Panc1 (cell line): Measurements from ENCODE around the gene DEAF1. TPM values are rescaled to one million over a fixed set of nuclear protein-coding genes. Genes with fewer than 3 reads are reported as not detected.

Source experiments
- ATAC-seq: fragments of 200-7000 bp; cut with Tn5 transposase; 2 replicates; pipeline ENCODE4 v1.9.1; 2020; ENCODE audit warnings: mild to moderate bottlenecking, moderate library complexity
- BruUV-seq: library from RNA; stranded (reverse); fragments of 400-500 nt; replicated peaks from 2 replicates; lab custom pipeline; 2021; lab: Mats Ljungman, UMichigan
- CTCF ChIA-PET: fragments of 300-600 bp; sonication (Branson Sonifier 250); formaldehyde crosslinking; loops from one replicate; lab custom pipeline; 2022; ENCODE audit warnings: antibody characterized with exemption; lab: Charles Lee
- POLR2A ChIA-PET: fragments of 300-600 bp; sonication (Branson Sonifier 250); formaldehyde crosslinking; loops from one replicate; lab custom pipeline; 2022; ENCODE audit warnings: antibody characterized with exemption; lab: Charles Lee
- DNase-seq: peaks from one replicate; pipeline ENCODE4 v3.0.0-alpha.2; 2010; ENCODE audit warnings: low read depth, low spot score
- H3K27ac ChIP-seq: 2 replicates; pipeline ENCODE4 v1.5.1; 2011; ENCODE audit warnings: mild to moderate bottlenecking, low read length, inconsistent platforms
- H3K27me3 ChIP-seq: fragments of 200-500 bp; sonication (Bioruptor generic); 2 replicates; pipeline ENCODE4 v1.6.0; 2014; ENCODE audit warnings: low read length, inconsistent platforms; ENCODE audit not compliant: control insufficient read depth, insufficient read depth
- H3K36me3 ChIP-seq: fragments of 200-500 bp; sonication (Bioruptor generic); 2 replicates; pipeline ENCODE4 v1.5.1; 2014; ENCODE audit warnings: inconsistent platforms, mild to moderate bottlenecking, low read length, moderate library complexity; ENCODE audit not compliant: control insufficient read depth, insufficient read depth
- H3K4me1 ChIP-seq: 2 replicates; pipeline ENCODE4 v1.5.1; 2011; ENCODE audit warnings: inconsistent platforms, mild to moderate bottlenecking, low read length, moderate library complexity; ENCODE audit not compliant: control insufficient read depth, insufficient read depth
- H3K4me3 ChIP-seq, 2 experiments: 2 replicates each; pipeline ENCODE4 v1.5.1; 2011 to 2012; ENCODE audit warnings: low read depth in 2 of 2, low read length in 2 of 2, mild to moderate bottlenecking in 2 of 2, inconsistent platforms in 1 of 2, moderate library complexity in 1 of 2
- H3K9me3 ChIP-seq: fragments of 200-500 bp; sonication (Bioruptor generic); 2 replicates; pipeline ENCODE4 v1.5.1; 2014; ENCODE audit warnings: low read depth, mild to moderate bottlenecking, inconsistent platforms, low read length, moderate library complexity; ENCODE audit not compliant: control insufficient read depth, insufficient read depth
- POLR2AphosphoS5 ChIP-seq: IDR thresholded peaks from 2 replicates; pipeline ENCODE4 v1.6.1; 2012; ENCODE audit warnings: mild to moderate bottlenecking, low read depth, low read length, moderate library complexity
- SIN3A ChIP-seq: IDR thresholded peaks from 2 replicates; pipeline ENCODE4 v1.6.1; 2012; ENCODE audit warnings: low read depth, mild to moderate bottlenecking, low read length, moderate library complexity, borderline replicate concordance; ENCODE audit not compliant: insufficient read depth
- TCF7L2 ChIP-seq: IDR thresholded peaks from 2 replicates; pipeline ENCODE4 v1.6.1; 2011; ENCODE audit warnings: mild to moderate bottlenecking, low read depth, low read length, inconsistent platforms
- in situ Hi-C: cut with HindIII; loops from 2 replicates; pipeline ENCODE4 v1.10.0; 2016; ENCODE audit warnings: low sequenced_read_pairs, low pct_unique_long_range_greater_than_20kb
- intact Hi-C: fragments of 100-400 bp; cut with micrococcal nuclease; formaldehyde crosslinking; loops from one replicate; pipeline ENCODE4 v1.10.0; 2022; ENCODE audit not compliant: unreplicated experiment
- total RNA-seq: library from RNA; stranded (reverse); gene quantifications from one replicate; pipeline ENCODE4 v1.2.1, GENCODE V29; 2021; ENCODE audit not compliant: unreplicated experiment
- TF ChIP-seq, protein P1 (sequence below): fragments of 450-650 bp; IDR thresholded peaks from 2 replicates; pipeline ENCODE4 v1.5.1; 2017; ENCODE audit warnings: mild to moderate bottlenecking
- TF ChIP-seq, protein P2 (sequence below), 2 experiments: IDR thresholded peaks; 2 replicates each; pipeline ENCODE4 v1.6.1; 2011 to 2012; ENCODE audit warnings: low read depth in 2 of 2, control low read depth in 1 of 2, low read length in 1 of 2, mild to moderate bottlenecking in 1 of 2, moderate library complexity in 1 of 2; ENCODE audit not compliant: insufficient read depth in 1 of 2

DEAF1 gene
- total RNA-seq, 1 experiment from 2014 or later = 105 TPM

DNA sequence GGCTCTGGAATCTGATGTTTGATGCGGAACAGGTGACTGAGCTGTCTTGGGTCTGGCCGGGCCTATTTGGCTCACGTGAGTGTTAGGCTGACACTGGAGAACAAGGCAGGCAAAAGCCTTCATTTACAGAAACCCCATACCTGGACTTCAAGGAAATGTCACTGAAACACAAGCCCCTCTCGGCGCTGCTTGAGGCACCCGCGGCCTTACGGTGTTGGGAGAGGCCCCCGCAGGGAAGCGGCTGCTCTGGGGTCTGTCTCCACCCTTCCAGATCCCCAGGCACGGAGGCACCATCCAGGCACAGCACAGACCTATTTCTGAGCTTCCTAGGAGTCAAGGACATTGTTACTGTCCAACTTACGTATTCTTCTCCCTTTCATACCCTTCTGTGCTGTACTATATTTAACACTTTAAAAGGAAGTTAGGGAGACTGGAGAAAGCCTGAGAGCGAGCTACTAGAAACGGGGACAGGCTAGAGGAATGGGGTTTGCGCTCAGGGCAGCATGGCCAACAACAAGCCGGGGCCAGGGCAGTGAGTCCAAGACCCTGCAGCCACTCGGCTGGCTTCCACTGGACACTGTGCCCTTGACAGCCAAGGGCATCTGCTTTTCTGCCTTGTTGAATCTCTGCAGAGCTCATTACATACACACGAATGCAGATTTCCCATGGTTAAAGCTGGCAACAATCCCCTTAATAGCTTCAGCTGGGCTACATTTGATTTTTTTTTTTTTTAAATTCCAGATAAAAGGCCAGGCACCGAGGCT is 34.2 kb downstream of the DEAF1 start:
- H3K27me3 ChIP-seq = no peaks in the 10 kb centered on the region
- intact Hi-C loops = loop anchor here (5.0 kb wide), 1 partner anchor 61 kb away; no protein-coding TSS in a partner anchor
- DNase-seq (no peak), ATAC-seq (no peak)
- H3K27ac ChIP-seq = no peak overlapping the region
- in situ Hi-C loops = no loop called here
- TF ChIP-seq, protein P1, sequence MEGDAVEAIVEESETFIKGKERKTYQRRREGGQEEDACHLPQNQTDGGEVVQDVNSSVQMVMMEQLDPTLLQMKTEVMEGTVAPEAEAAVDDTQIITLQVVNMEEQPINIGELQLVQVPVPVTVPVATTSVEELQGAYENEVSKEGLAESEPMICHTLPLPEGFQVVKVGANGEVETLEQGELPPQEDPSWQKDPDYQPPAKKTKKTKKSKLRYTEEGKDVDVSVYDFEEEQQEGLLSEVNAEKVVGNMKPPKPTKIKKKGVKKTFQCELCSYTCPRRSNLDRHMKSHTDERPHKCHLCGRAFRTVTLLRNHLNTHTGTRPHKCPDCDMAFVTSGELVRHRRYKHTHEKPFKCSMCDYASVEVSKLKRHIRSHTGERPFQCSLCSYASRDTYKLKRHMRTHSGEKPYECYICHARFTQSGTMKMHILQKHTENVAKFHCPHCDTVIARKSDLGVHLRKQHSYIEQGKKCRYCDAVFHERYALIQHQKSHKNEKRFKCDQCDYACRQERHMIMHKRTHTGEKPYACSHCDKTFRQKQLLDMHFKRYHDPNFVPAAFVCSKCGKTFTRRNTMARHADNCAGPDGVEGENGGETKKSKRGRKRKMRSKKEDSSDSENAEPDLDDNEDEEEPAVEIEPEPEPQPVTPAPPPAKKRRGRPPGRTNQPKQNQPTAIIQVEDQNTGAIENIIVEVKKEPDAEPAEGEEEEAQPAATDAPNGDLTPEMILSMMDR = no peak
- TF ChIP-seq, protein P2, sequence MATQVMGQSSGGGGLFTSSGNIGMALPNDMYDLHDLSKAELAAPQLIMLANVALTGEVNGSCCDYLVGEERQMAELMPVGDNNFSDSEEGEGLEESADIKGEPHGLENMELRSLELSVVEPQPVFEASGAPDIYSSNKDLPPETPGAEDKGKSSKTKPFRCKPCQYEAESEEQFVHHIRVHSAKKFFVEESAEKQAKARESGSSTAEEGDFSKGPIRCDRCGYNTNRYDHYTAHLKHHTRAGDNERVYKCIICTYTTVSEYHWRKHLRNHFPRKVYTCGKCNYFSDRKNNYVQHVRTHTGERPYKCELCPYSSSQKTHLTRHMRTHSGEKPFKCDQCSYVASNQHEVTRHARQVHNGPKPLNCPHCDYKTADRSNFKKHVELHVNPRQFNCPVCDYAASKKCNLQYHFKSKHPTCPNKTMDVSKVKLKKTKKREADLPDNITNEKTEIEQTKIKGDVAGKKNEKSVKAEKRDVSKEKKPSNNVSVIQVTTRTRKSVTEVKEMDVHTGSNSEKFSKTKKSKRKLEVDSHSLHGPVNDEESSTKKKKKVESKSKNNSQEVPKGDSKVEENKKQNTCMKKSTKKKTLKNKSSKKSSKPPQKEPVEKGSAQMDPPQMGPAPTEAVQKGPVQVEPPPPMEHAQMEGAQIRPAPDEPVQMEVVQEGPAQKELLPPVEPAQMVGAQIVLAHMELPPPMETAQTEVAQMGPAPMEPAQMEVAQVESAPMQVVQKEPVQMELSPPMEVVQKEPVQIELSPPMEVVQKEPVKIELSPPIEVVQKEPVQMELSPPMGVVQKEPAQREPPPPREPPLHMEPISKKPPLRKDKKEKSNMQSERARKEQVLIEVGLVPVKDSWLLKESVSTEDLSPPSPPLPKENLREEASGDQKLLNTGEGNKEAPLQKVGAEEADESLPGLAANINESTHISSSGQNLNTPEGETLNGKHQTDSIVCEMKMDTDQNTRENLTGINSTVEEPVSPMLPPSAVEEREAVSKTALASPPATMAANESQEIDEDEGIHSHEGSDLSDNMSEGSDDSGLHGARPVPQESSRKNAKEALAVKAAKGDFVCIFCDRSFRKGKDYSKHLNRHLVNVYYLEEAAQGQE (IDR thresholded peaks at IDR 0.05; ENCODE audit: insufficient read depth in 1 of 2, low read depth in 2 of 2, low read length in 1 of 2) = no peak
- TF ChIP-seq POLR2AphosphoS5 = no peak
- no peak for TF ChIP-seq TCF7L2
- TF ChIP-seq SIN3A = no peak
- H3K4me3 ChIP-seq = no peak overlapping the region
- no TSS peak for BruUV-seq
- CTCF ChIA-PET = interaction anchor here (0.7 kb wide), 1 partner anchor 27 kb away, joined by 3 read pairs; no protein-coding TSS in a partner anchor
- H3K9me3 ChIP-seq = no peaks in the 10 kb centered on the region
- no peaks in the 10 kb centered on the region; the same call in 1 of the 2 replicates for H3K36me3 ChIP-seq
- H3K4me1 ChIP-seq = no peaks in the 10 kb centered on the region
- POLR2A ChIA-PET = interaction anchor here (0.5 kb wide), 1 partner anchor 154 kb away, joined by 3 read pairs; no protein-coding TSS in a partner anchor

DNA sequence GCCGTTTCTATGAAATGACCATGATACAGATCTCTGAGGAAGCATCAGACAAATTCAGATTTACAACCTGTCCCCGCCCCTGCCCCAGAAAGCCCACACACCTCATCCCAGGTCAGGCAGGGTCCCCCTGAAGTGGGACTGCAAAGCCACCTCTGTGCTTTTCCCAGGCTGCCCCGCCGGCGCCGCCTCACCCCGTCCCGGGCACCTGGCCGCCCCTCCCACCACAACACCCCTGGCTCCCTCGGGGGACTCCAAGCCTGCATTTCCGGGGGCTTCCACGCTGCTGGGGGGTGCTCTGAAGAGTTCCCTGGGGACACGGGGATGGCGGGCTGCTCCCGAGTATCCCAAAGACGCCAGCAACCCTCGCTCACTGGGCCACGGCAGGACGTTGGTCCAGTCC is 34.7 kb downstream of the DEAF1 start:
- Histone ChIP-seq H3K36me3 (no peaks in the 10 kb centered on the region; the same call in 1 of the 2 replicates), H3K27me3 (no peaks in the 10 kb centered on the region), H3K27ac (no peak overlapping the region), H3K4me1 (no peaks in the 10 kb centered on the region), H3K4me3 (no peak overlapping the region), H3K9me3 (no peaks in the 10 kb centered on the region)
- in situ Hi-C loops = no loop called here
- no peak for ATAC-seq
- POLR2A ChIA-PET = interaction anchor here (0.5 kb wide), 1 partner anchor 154 kb away, joined by 3 read pairs; no protein-coding TSS in a partner anchor
- no TSS peak for BruUV-seq
- no peak for DNase-seq
- CTCF ChIA-PET = no interaction called here
- TF ChIP-seq POLR2AphosphoS5 = no peak
- TF ChIP-seq, protein P2 (IDR thresholded peaks at IDR 0.05; ENCODE audit: insufficient read depth in 1 of 2, low read depth in 2 of 2, low read length in 1 of 2) = no peak
- no peak for TF ChIP-seq TCF7L2
- TF ChIP-seq SIN3A = no peak
- TF ChIP-seq, protein P1 = no peak
- intact Hi-C loops = loop anchor here (5.0 kb wide), 1 partner anchor 62 kb away; no protein-coding TSS in a partner anchor
